Right renal cortex interstitium (tissue), 3 donors: ENCODE results near the gene UBASH3B. TPM values are rescaled to one million over a fixed set of nuclear protein-coding genes. Genes with fewer than 3 reads are reported as not detected.
A peak's percentile ranks its signal among the peaks of the same experiment; 100 is the strongest.

Experiments
- DNase-seq, 3 donors: peaks; one replicate each; pipeline ENCODE4 v3.0.0-alpha.2; 2013; ENCODE audit warnings: low read depth in 3 of 3, low spot score in 2 of 3
- polyA plus RNA-seq, 3 donors: library from polyadenylated mRNA; unstranded; fragments of 120-200 nt; gene quantifications; one replicate each; pipeline ENCODE4 v1.2.1, GENCODE V29; 2013; ENCODE audit not compliant: insufficient read length in 3 of 3

Gene UBASH3B
- polyA plus RNA-seq, 3 donors: 8.1 to 9.0 (median 8.5) TPM

GRCh38 chr11:122777343-122777742, 121.8 kb downstream of the UBASH3B start:
- DNase-seq: no peak

- no peak for DNase-seq
Measured at GRCh38 chr11:122778148-122778547, 122.6 kb downstream of the UBASH3B start.

DNA sequence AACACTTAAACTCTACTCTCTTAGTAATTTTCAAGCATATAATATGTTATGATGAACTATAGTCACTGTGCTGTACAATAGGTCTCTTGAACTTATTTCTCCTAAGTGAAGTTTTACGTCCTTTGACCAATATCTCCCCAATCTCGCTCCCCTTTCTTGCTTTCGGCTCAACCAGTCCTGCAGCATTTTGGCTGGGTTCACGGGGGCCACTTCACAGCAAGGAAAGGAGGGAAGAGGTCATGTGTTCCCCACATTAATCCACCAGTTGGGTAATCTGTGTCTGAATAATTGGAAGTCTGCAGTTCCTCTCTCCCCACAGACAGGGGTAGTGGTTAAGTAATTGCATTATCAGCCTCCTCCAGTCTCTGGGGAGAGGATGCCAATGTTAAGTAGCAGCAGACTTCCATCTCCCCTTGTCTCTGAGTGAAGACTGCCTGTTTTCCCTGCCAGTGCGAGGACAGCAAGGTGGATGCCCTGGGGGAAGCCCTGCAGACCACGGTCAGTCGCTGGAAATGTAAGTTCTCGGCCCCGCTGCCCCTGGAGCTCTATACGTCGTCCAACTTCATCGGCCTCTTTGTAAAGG, 123.6 kb downstream of the UBASH3B start:
- DNase-seq: no peak

DNA sequence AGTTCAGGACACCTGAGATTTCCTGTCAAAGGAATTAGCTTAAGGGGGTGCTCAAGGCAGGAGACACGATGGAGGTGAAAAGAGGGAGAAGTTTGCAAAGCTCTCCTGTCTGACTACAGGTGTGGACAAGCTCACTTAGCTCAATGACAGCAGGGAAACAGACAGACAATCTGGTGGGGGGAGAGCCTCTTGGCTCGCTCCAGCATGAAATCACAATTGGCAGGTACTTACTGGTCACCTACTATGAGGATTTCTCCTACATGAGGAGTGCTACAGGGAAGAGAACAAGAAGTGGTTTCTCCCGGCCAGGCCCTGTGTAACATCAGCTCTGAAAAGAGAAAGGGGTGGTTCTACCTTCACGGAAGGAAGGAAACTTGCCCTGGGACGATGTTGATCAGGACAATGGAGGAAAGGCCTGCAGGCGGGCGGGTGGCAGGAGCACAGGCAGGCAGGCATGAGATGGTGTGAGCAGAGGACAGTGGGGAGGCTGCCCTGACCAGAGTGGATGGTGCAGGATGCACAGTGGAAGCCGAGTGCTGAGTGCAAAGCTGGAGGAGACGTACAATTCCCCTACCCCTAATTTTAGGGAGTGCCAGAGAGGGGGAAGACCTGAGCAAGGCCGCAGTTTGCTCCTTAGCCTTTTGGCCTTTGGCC, 124.9 kb downstream of the UBASH3B start:
- DNase-seq: no peak

GRCh38 chr11:122781378-122782195, 126.1 kb downstream of the UBASH3B start:
- DNase-seq: peak; percentile 75 to 83 (median 81)

- no peak for DNase-seq
Measured at GRCh38 chr11:122782222-122782621, 126.7 kb downstream of the UBASH3B start.

DNA sequence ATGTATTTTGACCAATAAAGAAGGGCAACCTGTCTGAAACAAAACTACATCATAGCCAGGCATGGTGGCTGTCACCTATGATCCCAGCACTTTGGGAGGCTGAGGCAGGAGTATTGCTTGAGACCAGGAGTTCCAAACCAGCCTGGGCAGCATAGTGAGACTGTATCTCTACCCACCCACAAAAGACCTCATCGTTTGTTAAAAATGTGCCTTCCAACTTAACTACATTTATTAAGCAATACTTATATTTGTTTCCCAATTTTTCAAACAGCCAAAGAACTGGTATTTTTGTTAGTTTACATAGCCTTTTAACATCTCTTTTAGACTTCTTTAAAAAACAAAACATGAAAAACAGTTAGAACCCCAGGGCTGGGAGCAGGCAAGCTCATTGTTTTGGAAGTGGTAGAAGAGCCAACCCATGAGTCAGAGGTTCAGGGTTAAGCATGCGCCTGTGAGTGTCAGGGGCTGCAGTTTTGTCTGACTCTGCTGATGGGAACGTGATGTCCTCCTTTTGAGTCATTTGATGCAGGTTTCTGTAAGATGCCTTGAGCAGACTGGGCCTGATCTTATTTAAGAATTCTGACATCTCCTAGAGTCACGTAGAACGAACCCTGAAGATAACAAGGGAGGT, 128.9 kb downstream of the UBASH3B start:
- no peak for DNase-seq

GRCh38 chr11:122785031-122785541, 129.6 kb downstream of the UBASH3B start:
- DNase-seq: no peak

DNA sequence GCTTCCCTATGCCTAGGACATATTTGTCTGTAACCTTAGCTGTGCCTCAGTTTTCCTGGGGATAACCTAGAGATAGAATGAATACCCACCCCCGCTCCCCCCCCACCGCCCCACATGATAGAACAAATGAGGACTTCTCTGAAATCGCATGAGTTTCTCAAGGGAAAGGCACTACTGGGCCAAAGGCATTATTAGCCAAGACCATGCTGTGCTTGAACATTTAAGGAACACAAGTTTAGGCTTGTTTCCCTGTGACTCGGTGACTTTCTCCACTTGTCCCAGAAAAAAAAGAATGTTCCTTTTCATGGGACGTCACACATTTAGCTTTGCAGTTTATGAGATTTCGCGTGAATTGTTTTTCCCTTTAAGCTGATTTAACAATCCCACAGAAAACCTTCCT, 131.4 kb downstream of the UBASH3B start:
- DNase-seq: no peak

DNA sequence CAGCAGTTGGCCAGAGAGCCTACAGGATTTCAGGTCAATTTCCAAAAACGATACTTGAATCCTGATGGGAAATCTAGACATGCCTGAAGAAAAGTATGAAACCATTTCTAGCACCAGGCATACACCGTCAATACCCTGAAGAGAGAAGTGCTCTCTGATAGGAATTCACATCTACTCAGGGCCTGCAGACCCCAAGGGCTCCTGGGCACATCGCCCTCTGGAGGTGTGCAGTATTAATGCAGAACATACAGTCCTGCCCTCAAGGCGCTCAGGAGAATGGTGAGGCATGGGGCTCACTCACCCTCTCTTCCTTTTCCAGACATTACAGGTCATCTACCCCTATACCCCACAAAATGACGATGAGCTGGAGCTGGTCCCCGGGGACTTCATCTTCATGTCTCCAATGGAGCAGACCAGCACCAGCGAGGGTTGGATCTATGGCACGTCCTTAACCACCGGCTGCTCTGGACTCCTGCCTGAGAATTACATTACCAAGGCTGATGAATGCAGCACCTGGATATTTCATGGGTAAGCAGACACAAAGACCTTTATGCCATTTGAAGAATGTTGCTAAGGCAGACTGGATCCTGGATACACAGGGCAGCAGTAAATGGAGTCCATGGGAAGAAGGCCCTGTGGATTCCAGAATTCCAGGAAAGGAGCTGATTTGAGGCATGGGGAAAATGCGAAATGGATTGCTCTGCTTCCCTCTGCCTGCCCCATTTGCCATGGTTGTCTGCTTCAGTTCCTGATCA, 133.4 kb downstream of the UBASH3B start:
- DNase-seq: no peak

DNA sequence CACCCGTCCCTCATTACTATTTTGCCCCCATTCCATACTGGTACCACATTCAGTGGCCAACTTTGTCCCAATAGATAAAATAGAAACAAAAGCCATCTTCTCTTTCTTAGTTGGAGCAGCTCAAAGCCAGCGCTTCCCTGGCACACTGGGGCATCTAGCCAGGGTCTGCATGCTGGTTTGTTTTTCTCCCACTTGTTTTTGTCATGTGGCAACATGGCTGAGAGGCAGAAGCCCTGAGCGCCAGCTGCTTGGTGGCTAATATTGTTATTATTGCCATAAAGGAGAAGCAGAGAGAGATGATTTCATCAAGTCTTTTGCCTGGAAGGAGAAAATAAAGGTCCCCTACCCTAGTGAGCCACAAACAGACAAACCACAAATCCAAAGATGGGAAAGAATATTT, 134.4 kb downstream of the UBASH3B start:
- no peak for DNase-seq

GRCh38 chr11:122791411-122791810, 135.9 kb downstream of the UBASH3B start:
- no peak for DNase-seq

DNA sequence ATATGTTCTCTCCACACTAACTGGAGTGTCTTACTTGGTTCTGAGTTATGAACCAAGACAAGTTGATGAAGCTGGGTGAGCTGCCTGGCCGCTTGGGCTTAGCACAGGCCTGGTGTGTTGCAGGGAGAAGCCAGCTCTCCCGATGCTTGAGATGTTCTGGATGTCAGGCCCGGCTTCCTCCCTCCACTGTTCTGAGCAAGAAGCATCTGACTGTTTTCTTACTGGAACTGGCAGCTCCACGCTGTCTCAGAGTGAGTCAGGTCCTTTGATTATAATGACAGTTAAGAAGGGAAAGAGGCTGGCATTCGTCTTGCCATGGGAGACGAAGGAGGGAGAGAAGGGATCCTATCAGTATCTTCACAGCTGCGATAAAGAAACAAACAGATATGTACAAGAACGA, 136.3 kb downstream of the UBASH3B start:
- no peak for DNase-seq

DNA sequence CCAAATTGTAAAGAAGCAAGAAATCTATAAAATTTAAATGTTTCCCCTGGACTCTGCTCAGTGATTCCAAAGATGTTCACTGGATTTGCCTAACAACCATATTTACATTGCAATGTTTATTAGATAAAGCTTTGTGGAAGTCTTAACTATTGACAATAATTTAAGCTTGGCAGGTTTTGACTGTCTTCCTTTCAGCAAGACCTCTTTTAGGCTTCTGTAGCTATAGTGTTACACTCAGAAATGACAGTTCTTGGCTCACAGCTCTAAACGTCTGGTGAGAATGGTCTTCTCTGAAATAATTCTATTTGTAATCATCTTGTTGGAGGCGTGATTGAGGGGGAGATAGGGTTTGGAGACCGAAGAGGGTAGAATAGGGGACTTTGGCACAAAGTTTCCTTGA, 138.0 kb downstream of the UBASH3B start:
- no peak for DNase-seq

DNA sequence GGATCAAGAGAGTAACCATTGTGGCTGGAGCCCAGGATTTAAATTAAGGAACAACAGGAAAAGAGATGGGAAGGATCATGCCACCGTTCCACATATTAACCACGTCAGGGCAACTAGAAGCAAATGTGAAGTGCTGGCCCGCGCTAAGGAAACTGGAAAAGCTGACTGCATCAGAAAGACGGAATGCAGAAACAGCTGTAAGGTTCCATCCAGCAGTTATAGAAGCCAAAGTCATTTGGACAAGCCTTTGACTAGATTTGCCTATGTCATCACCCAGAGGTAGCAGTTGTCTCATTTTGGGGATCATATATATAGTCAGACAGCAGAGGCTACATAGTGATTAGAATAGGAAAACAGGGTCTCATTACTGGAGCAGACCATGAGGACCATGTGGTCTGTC, 139.8 kb downstream of the UBASH3B start:
- DNase-seq: no peak

DNA sequence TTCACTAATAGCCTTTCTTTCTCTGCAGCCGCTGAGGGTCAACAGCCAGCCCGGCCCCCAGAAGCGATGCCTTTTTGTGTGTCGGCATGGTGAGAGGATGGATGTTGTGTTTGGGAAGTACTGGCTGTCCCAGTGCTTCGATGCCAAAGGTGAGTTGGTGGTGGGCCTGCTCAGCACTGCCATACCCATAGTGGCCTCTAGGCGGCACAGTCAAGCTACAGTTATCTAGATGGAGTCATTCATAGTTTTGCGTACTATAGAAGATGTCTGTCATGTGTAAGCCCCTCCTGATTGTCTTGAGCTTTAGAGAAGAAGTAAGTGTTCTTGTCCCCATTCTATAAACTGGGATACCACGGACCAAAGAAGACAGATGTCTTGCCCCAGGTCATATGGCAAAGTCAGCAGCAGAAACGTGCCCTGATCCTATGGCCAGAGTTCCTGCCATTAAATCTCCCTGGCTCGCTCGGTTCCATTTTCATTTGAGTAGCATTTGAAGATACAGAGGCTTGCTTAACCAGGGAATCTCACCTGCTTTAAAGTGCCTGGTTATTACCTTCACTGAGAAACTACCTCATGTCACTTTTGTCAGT, 140.7 kb downstream of the UBASH3B start:
- DNase-seq: no peak

GRCh38 chr11:122797651-122798050, 142.1 kb downstream of the UBASH3B start:
- DNase-seq: no peak

DNA sequence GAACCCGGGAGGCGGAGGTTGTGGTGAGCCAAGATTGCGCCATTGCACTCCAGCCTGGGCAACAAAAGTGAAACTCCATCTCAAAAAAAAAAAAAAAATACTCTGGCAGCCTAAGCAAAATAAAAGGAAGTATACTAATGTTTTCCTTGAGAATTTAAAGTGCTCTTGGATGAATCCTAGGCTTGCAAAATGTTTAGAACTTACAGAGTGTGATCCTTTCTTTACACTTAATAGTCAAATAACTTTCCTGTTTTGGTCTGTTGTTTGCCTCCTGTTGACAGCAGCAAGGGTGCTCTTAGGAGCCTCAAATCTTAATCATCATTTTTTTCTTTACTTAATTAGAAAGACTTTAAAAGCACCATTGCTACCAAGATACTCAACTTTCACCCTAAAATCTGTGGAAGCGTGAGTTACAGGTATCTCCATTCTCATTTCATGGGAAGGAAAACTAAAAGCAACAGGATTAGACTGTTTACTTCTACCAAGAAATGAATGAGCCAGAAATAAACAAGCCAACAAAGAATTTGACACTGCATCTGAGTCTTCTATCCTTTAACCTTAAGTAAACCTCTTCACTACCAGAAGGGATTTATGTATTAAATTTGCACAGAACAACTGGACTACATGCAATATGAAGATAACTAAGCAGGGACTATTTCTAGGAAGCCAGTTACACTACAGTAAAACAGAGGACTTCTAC, 144.0 kb downstream of the UBASH3B start:
- no peak for DNase-seq

- DNase-seq: no peak
Measured at GRCh38 chr11:122802876-122803275, 147.4 kb downstream of the UBASH3B start.

DNA sequence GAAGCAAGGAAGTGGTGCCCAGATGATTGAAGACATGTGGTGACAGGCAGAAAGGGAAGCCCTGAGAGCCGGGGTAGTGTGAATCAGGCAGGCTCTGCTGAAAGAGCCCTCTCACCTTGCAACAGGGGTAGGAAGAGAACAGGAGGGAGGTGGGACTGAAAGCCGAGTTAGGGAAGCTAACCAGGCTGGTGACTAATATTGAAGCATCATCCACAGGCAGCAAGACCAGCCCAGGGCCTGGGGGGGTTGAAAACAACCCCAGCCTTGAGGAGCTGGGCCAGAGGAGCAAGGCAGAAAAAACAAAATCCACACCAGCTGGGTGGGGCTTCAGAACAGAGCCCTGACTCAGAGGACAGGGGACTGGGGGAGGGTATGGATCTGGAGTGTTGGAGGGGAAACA, 147.8 kb downstream of the UBASH3B start:
- no peak for DNase-seq
